RWPE2 (cell line): ENCODE measurements around the gene OR10A3.

Experiments
- ATAC-seq: fragments of 200-7000 bp; cut with Tn5 transposase; 3 replicates; pipeline ENCODE4 v1.9.1; 2021; ENCODE audit warnings: low read depth
- DNase-seq: peaks from one replicate; pipeline ENCODE4 v3.0.0-alpha.2; 2020; ENCODE audit warnings: low spot score
- H3K27ac ChIP-seq: fragments of 450-650 bp; 2 replicates; pipeline ENCODE4 v1.5.1; 2017; ENCODE audit warnings: mild to moderate bottlenecking; ENCODE audit not compliant: poor library complexity, severe bottlenecking
- H3K27me3 ChIP-seq: fragments of 250-450 bp; sonication (Bioruptor Pico); 2 replicates; pipeline ENCODE4 v1.5.1; 2021; ENCODE audit warnings: mild to moderate bottlenecking, moderate library complexity; ENCODE audit not compliant: insufficient read depth, poor library complexity, severe bottlenecking
- H3K36me3 ChIP-seq: fragments of 250-450 bp; sonication (Bioruptor Pico); 2 replicates; pipeline ENCODE4 v1.5.1; 2020; ENCODE audit warnings: low read depth, mild to moderate bottlenecking, moderate library complexity
- H3K4me1 ChIP-seq: fragments of 250-450 bp; sonication (Bioruptor Pico); 2 replicates; pipeline ENCODE4 v1.5.1; 2021; ENCODE audit warnings: mild to moderate bottlenecking, moderate library complexity; ENCODE audit not compliant: insufficient read depth, poor library complexity, severe bottlenecking
- H3K4me3 ChIP-seq: fragments of 250-450 bp; sonication (Bioruptor Pico); 2 replicates; pipeline ENCODE4 v1.5.1; 2021; ENCODE audit warnings: mild to moderate bottlenecking, moderate library complexity; ENCODE audit not compliant: severe bottlenecking
- H3K9me3 ChIP-seq: fragments of 250-450 bp; sonication (Bioruptor Pico); 2 replicates; pipeline ENCODE4 v1.5.1; 2021; ENCODE audit warnings: mild to moderate bottlenecking, moderate library complexity; ENCODE audit not compliant: severe bottlenecking
- CTCF ChIP-seq: fragments of 450-650 bp; IDR thresholded peaks from one replicate; pipeline ENCODE4 v1.5.1; 2017; ENCODE audit warnings: mild to moderate bottlenecking, moderate library complexity; ENCODE audit not compliant: poor library complexity, severe bottlenecking

OR10A3 gene

GRCh38 chr11:7941146-7941545 is 362 bp downstream of the OR10A3 start:
- H3K27ac ChIP-seq, result no peak overlapping the region
- no peaks in the 10 kb centered on the region for H3K27me3 ChIP-seq
- peaks cover 6% of the 10 kb centered on the region for H3K9me3 ChIP-seq
- no peak overlapping the region for H3K4me3 ChIP-seq
- DNase-seq (no peak), ATAC-seq (no peak)
- H3K4me1 ChIP-seq, result no peaks in the 10 kb centered on the region
- no peaks in the 10 kb centered on the region for H3K36me3 ChIP-seq
- TF ChIP-seq CTCF, result no peak

- Histone ChIP-seq H3K36me3 (no peaks in the 10 kb centered on the region), H3K4me3 (no peak overlapping the region), H3K27ac (no peak overlapping the region), H3K9me3 (no peaks in the 10 kb centered on the region), H3K27me3 (no peaks in the 10 kb centered on the region), H3K4me1 (no peaks in the 10 kb centered on the region)
- DNase-seq, result no peak
- TF ChIP-seq CTCF, result no peak
- ATAC-seq, result peak; percentile 66
These were observed 4.9 kb downstream of the OR10A3 start for GRCh38 chr11:7936615-7937014.

GRCh38 chr11:7931168-7931567 is 10.3 kb downstream of the OR10A3 start, which contains the start of gene OR10A6:
TSS of gene OR10A6 (minus strand) at chr11:7931268. CDS start at chr11:7928662, 2,606 bp downstream.
- TF ChIP-seq CTCF, result no peak
- no peaks in the 10 kb centered on the region for H3K27me3 ChIP-seq
- H3K36me3 ChIP-seq, result no peaks in the 10 kb centered on the region
- no peaks in the 10 kb centered on the region for H3K9me3 ChIP-seq
- no peak for DNase-seq
- H3K27ac ChIP-seq, result no peak within 1 kb of the TSS
- no peak for ATAC-seq
- H3K4me1 ChIP-seq, result no peaks in the 10 kb centered on the region
- no peak within 1 kb of the TSS for H3K4me3 ChIP-seq

GRCh38 chr11:7927635-7928034 is 13.9 kb downstream of the OR10A3 start:
- no peaks in the 10 kb centered on the region for H3K27me3 ChIP-seq
- H3K36me3 ChIP-seq, result no peaks in the 10 kb centered on the region
- no peak overlapping the region for H3K4me3 ChIP-seq
- no peak for TF ChIP-seq CTCF
- H3K4me1 ChIP-seq, result no peaks in the 10 kb centered on the region
- no peak overlapping the region for H3K27ac ChIP-seq
- ATAC-seq (no peak; the same call in 2 of the 3 replicates), DNase-seq (no peak)
- H3K9me3 ChIP-seq, result no peaks in the 10 kb centered on the region

- no peaks in the 10 kb centered on the region for H3K4me1 ChIP-seq
- no peak for TF ChIP-seq CTCF
These were observed 17.0 kb downstream of the OR10A3 start for GRCh38 chr11:7924536-7924935.

More at GRCh38 chr11:7924536-7924935, 17.0 kb downstream of the OR10A3 start:
- H3K27me3 ChIP-seq, result no peaks in the 10 kb centered on the region
- H3K4me3 ChIP-seq, result no peak overlapping the region
- H3K36me3 ChIP-seq, result no peaks in the 10 kb centered on the region
- H3K27ac ChIP-seq, result no peak overlapping the region
- no peaks in the 10 kb centered on the region for H3K9me3 ChIP-seq
- DNase-seq (no peak), ATAC-seq (no peak)
